Measurements from ENCODE around the gene STXBP5.

The STXBP5 gene

GRCh38 chr6:147298461-147298860 lies 94.2 kb downstream of the STXBP5 start:
- Histone ChIP-seq H3K9me3 (ENCODE audit: insufficient read depth, low read length) (peaks cover 13% of the 10 kb centered on the region), H3K9ac (ENCODE audit: insufficient read length, low read depth) (no peak overlapping the region), H3K27me3 (ENCODE audit: insufficient read depth, insufficient read length) (no peaks in the 10 kb centered on the region), H3K4me3 (ENCODE audit: insufficient read length, low read depth) (no peak overlapping the region), H3K36me3 (ENCODE audit: insufficient read depth, insufficient read length, low read length) (peaks cover 5% of the 10 kb centered on the region), H3K4me1 (ENCODE audit: insufficient read depth, insufficient read length) (no peaks in the 10 kb centered on the region)
- no peak for DNase-seq (ENCODE audit: low read depth, low spot score)
- no peak for TF ChIP-seq SUZ12 (IDR thresholded peaks at IDR 0.05; ENCODE audit: extremely low read depth, insufficient read depth, insufficient read length)
- no peak for TF ChIP-seq YY1 (IDR thresholded peaks at IDR 0.05; ENCODE audit: insufficient read depth, insufficient read length)
- no peak for TF ChIP-seq ZNF274 (IDR thresholded peaks at IDR 0.05; ENCODE audit: low read depth, low read length)

DNA sequence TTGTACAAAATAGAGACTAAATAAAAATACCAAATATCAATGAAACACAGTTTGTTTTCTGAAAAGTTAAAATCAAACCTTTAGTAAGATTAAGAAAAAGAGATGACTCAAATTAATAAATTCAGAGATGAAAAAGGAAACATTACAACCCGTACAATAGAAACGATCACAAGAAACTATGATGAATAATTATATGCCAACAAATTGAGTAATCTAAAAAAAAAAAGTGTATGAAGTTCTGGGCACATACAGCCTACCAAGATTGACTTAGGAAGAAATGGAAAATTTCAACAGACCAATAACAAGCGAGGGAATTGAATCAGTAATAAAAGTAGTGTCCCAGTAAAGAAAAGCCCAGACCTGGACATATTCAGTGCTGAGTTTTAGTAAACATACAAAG lies 94.8 kb downstream of the STXBP5 start:
- DNase-seq (ENCODE audit: low read depth, low spot score): no peak
- Histone ChIP-seq H3K9ac (ENCODE audit: insufficient read length, low read depth) (no peak overlapping the region), H3K4me1 (ENCODE audit: insufficient read depth, insufficient read length) (no peaks in the 10 kb centered on the region), H3K27me3 (ENCODE audit: insufficient read depth, insufficient read length) (no peaks in the 10 kb centered on the region), H3K4me3 (ENCODE audit: insufficient read length, low read depth) (no peak overlapping the region), H3K36me3 (ENCODE audit: insufficient read depth, insufficient read length, low read length) (peaks cover 5% of the 10 kb centered on the region), H3K9me3 (ENCODE audit: insufficient read depth, low read length) (peaks cover 19% of the 10 kb centered on the region)
- no peak for TF ChIP-seq SUZ12 (IDR thresholded peaks at IDR 0.05; ENCODE audit: extremely low read depth, insufficient read depth, insufficient read length)

DNA sequence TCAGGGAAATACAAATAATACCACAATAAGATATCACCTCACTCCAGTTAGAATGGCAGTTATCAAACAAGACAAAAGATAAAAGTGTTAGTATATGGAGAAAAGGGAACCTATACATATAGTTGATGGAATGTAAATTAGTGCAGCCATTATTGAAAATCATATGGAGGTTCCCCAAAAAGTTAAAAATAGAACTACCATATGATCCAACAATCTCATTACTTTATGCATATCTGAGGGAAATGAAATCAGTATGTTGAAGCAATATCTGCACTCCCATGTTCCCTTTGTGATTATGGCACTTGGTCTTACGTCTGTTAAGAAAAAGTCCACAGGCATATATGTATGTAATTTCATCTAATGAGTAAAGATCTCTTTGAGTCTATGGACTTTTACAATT lies 96.9 kb downstream of the STXBP5 start:
- peaks cover 9% of the 10 kb centered on the region for H3K36me3 ChIP-seq (ENCODE audit: insufficient read depth, insufficient read length, low read length)
- H3K4me1 ChIP-seq (ENCODE audit: insufficient read depth, insufficient read length): no peaks in the 10 kb centered on the region
- H3K9me3 ChIP-seq (ENCODE audit: insufficient read depth, low read length): peaks cover 25% of the 10 kb centered on the region
- DNase-seq (ENCODE audit: low read depth, low spot score): no peak
- H3K4me3 ChIP-seq (ENCODE audit: insufficient read length, low read depth): no peak overlapping the region
- no peaks in the 10 kb centered on the region for H3K27me3 ChIP-seq (ENCODE audit: insufficient read depth, insufficient read length)
- H3K9ac ChIP-seq (ENCODE audit: insufficient read length, low read depth): no peak overlapping the region
- TF ChIP-seq YY1 (IDR thresholded peaks at IDR 0.05; ENCODE audit: insufficient read depth, insufficient read length): no peak
- no peak for TF ChIP-seq SUZ12 (IDR thresholded peaks at IDR 0.05; ENCODE audit: extremely low read depth, insufficient read depth, insufficient read length)
- TF ChIP-seq ZNF274 (IDR thresholded peaks at IDR 0.05; ENCODE audit: low read depth, low read length): no peak

DNA sequence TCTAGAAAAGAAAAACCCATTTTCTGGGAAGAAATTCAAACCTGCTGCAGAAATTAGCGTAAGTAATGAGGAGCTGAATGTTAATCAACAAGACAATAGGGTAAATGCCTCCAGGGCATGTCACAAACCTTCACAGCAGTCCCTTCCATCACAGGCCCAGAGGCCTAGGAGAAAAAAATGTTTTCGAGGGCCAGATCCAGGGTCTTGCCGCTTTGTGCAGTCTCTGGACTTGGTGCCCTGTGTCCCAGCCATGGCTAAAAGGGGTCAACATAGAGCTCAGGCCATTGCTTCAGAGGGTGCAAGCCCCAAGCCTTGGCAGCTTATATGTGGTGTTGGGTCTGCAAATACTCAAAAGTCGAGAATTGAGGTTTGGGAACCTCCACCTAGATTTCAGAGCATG lies 99.8 kb downstream of the STXBP5 start:
- no peaks in the 10 kb centered on the region for H3K27me3 ChIP-seq (ENCODE audit: insufficient read depth, insufficient read length)
- no peak overlapping the region for H3K4me3 ChIP-seq (ENCODE audit: insufficient read length, low read depth)
- no peak overlapping the region for H3K9ac ChIP-seq (ENCODE audit: insufficient read length, low read depth)
- H3K4me1 ChIP-seq (ENCODE audit: insufficient read depth, insufficient read length): no peaks in the 10 kb centered on the region
- DNase-seq (ENCODE audit: low read depth, low spot score): no peak
- peaks cover 9% of the 10 kb centered on the region for H3K36me3 ChIP-seq (ENCODE audit: insufficient read depth, insufficient read length, low read length)
- TF ChIP-seq YY1 (IDR thresholded peaks at IDR 0.05; ENCODE audit: insufficient read depth, insufficient read length): no peak
- TF ChIP-seq ZNF274 (IDR thresholded peaks at IDR 0.05; ENCODE audit: low read depth, low read length): no peak
- no peak for TF ChIP-seq SUZ12 (IDR thresholded peaks at IDR 0.05; ENCODE audit: extremely low read depth, insufficient read depth, insufficient read length)
- H3K9me3 ChIP-seq (ENCODE audit: insufficient read depth, low read length): peaks cover 24% of the 10 kb centered on the region

- H3K4me1 ChIP-seq (ENCODE audit: insufficient read depth, insufficient read length): no peaks in the 10 kb centered on the region
- H3K27me3 ChIP-seq (ENCODE audit: insufficient read depth, insufficient read length): no peaks in the 10 kb centered on the region
- DNase-seq (ENCODE audit: low read depth, low spot score): no peak
- TF ChIP-seq SUZ12 (IDR thresholded peaks at IDR 0.05; ENCODE audit: extremely low read depth, insufficient read depth, insufficient read length) (no peak), ZNF274 (IDR thresholded peaks at IDR 0.05; ENCODE audit: low read depth, low read length) (no peak), YY1 (IDR thresholded peaks at IDR 0.05; ENCODE audit: insufficient read depth, insufficient read length) (no peak)
- H3K4me3 ChIP-seq (ENCODE audit: insufficient read length, low read depth): no peak overlapping the region
- no peaks in the 10 kb centered on the region for H3K36me3 ChIP-seq (ENCODE audit: insufficient read depth, insufficient read length, low read length)
- H3K9ac ChIP-seq (ENCODE audit: insufficient read length, low read depth): no peak overlapping the region
- H3K9me3 ChIP-seq (ENCODE audit: insufficient read depth, low read length): no peaks in the 10 kb centered on the region
Measured at GRCh38 chr6:147310521-147310920, 106.3 kb downstream of the STXBP5 start.

- Histone ChIP-seq H3K36me3 (ENCODE audit: insufficient read depth, insufficient read length, low read length) (peaks cover 3% of the 10 kb centered on the region), H3K9me3 (ENCODE audit: insufficient read depth, low read length) (no peaks in the 10 kb centered on the region), H3K27me3 (ENCODE audit: insufficient read depth, insufficient read length) (no peaks in the 10 kb centered on the region), H3K9ac (ENCODE audit: insufficient read length, low read depth) (no peak overlapping the region), H3K4me1 (ENCODE audit: insufficient read depth, insufficient read length) (no peaks in the 10 kb centered on the region), H3K4me3 (ENCODE audit: insufficient read length, low read depth) (no peak overlapping the region)
- no peak for TF ChIP-seq SUZ12 (IDR thresholded peaks at IDR 0.05; ENCODE audit: extremely low read depth, insufficient read depth, insufficient read length)
- TF ChIP-seq ZNF274 (IDR thresholded peaks at IDR 0.05; ENCODE audit: low read depth, low read length): no peak
- TF ChIP-seq YY1 (IDR thresholded peaks at IDR 0.05; ENCODE audit: insufficient read depth, insufficient read length): no peak
- no peak for DNase-seq (ENCODE audit: low read depth, low spot score)
Measured at GRCh38 chr6:147311218-147311617, 107.0 kb downstream of the STXBP5 start.

DNA sequence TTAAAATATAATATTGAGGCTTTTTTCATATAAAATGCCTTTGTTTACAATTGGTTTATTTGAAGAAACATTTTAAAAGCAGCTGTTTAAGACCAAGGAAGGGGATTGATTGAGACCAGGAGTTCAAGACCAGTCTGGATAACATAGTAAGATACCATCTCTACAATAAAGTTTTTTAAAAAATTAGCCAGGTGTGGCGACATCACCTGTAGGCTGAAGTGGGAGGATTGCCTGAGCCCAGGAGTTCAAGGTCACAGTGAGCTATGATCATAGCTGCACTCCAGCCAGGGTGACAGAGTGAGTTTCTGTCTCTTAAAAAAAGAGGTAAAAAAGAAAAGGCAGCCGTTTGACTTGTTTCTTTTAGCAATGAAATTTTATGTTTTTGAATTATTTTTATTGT lies 117.0 kb downstream of the STXBP5 start:
- H3K4me3 ChIP-seq (ENCODE audit: insufficient read length, low read depth): no peak overlapping the region
- H3K36me3 ChIP-seq (ENCODE audit: insufficient read depth, insufficient read length, low read length): peaks cover 5% of the 10 kb centered on the region

More for the DNA sequence above, 117.0 kb downstream of the STXBP5 start:
- TF ChIP-seq SUZ12 (IDR thresholded peaks at IDR 0.05; ENCODE audit: extremely low read depth, insufficient read depth, insufficient read length): no peak
- no peak for TF ChIP-seq YY1 (IDR thresholded peaks at IDR 0.05; ENCODE audit: insufficient read depth, insufficient read length)
- TF ChIP-seq ZNF274 (IDR thresholded peaks at IDR 0.05; ENCODE audit: low read depth, low read length): no peak
- no peaks in the 10 kb centered on the region for H3K27me3 ChIP-seq (ENCODE audit: insufficient read depth, insufficient read length)
- DNase-seq (ENCODE audit: low read depth, low spot score): no peak
- no peak overlapping the region for H3K9ac ChIP-seq (ENCODE audit: insufficient read length, low read depth)
- H3K9me3 ChIP-seq (ENCODE audit: insufficient read depth, low read length): no peaks in the 10 kb centered on the region
- no peaks in the 10 kb centered on the region for H3K4me1 ChIP-seq (ENCODE audit: insufficient read depth, insufficient read length)
